HG03159 (cell line): ENCODE results near the gene THRAP3.

Source experiments
- ATAC-seq: cut with Tn5 transposase; IDR thresholded peaks from one replicate; pipeline ENCODE4 v1.9.1; 2021; ENCODE audit warnings: mild to moderate bottlenecking, moderate library complexity; ENCODE audit not compliant: unreplicated experiment

Gene THRAP3

GRCh38 chr1:36297062-36297461, 72.8 kb downstream of the THRAP3 start:
- no peak for ATAC-seq

DNA sequence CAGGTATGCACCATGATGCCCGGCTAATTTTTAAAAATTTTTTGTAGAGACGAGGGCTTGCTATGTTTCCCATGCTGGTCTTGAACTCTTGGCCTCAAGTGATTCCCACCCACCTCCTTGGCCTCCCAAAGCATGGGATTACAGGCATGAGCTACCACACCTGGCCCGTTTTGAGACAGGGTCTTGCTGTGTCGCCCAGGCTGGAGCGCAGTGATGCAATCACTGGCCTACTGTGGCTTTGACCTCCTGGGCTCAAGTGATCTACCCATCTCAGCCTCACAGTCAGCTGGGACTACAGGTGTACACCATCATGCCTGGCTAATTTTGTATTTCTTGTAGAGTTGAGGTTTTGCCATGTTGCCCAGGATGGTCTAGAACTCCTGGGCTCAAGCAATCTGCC, 74.4 kb downstream of the THRAP3 start:
- no peak for ATAC-seq

DNA sequence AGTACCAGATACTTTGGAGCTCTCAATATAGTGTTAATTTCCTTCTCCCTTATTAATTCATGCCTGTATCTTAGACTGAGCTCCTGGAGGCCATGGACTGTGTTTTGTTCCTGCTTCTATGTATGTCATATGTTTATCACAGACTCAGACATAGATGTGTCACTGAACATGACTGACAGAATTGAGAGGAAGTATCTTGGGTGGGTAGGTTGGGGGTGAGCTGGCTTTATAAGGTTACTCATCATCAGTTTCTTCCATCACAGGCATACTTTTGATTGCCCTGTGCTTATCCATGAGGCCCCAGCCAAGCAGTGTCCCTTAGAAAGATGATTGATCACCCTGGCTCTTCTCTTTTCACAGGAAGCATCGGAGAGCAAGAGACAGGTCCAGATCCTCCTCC, 76.3 kb downstream of the THRAP3 start:
- no peak for ATAC-seq

DNA sequence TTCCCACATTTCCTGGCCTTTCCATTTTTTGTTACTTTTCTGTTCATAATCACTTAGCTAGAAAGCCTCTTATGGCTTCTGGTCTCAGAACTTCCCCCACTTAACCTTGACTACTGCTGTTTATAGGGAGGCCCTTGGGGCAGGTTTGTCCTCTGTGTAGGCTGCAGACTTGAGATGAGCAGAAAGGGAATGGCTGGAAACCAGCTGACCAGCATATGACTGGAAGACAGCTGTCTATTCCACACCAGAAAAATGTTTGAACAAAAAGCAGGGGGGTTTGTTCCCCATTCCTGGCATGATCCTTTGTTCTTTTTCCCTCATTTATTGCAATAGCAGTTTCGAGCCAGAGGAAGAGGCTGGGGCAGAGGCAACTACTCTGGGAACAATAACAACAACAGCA, 77.0 kb downstream of the THRAP3 start:
- ATAC-seq, result no peak

DNA sequence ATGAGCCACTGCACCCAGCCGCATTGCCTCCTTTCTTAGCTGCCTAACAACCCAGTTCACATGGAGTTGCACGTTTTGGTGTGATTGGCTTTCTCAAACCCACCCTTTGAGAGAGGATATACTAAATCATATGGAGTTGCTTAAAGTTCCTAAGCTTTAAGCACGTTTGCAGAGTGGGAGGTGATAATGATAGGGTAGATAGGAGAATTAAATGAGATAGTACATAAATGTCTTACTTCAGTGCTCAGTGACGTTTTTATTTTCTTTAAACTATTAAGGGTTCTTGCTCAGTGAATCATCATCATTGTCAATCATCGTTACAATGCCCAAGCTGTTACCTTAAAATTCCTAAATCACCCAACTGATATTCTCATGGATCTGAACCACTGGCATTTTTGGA, 79.0 kb downstream of the THRAP3 start:
- no peak for ATAC-seq

- no peak for ATAC-seq
These were observed 79.6 kb downstream of the THRAP3 start for GRCh38 chr1:36303650-36304360.

GRCh38 chr1:36304521-36304920, 80.3 kb downstream of the THRAP3 start:
- no peak for ATAC-seq

DNA sequence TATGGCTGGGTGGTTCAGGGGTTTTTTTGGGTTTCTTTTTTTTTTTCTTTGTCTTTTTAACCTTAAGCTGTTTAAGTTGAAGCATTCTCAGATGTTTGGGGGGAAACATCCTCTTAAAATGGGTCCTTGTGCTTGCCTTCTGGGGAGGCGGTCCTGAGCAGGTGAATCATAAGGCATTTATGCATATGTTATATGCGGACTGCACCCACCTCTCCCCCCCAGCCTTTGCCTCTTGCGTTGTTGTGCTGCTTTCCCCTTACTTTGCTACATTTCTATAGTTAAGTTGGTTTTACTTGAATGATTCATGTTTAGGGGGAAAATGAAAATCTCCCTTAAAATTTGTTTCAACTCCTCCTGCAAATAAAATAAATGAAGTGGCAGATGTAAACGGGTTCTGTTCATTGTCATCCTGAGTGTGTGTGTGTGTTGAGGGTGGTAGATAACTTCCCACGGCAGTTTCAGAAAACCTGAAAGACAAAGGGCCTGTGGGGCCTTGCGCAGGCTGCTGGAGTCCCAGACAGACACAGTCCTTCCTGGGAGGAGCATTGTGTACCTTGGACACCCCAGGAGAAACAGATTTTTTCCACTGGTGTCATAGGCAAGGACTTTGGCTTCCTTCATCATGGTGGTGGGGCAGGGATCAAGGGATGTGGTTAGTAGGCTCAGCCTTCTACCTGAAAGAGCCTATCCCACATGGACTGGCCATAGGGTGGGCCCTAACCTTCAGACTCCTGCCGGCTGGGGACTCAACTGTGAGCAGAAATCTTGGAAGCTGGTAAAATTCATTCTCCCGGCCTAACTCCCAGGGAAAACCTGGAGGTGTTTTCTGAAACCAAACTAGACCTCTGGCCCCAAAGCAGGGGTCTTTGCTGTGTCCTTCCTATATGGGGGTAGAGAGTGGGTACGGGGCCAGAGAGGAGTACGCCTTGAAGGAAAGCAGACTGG, 81.0 kb downstream of the THRAP3 start:
- no peak for ATAC-seq

GRCh38 chr1:36305915-36306209, 81.6 kb downstream of the THRAP3 start:
- no peak for ATAC-seq

DNA sequence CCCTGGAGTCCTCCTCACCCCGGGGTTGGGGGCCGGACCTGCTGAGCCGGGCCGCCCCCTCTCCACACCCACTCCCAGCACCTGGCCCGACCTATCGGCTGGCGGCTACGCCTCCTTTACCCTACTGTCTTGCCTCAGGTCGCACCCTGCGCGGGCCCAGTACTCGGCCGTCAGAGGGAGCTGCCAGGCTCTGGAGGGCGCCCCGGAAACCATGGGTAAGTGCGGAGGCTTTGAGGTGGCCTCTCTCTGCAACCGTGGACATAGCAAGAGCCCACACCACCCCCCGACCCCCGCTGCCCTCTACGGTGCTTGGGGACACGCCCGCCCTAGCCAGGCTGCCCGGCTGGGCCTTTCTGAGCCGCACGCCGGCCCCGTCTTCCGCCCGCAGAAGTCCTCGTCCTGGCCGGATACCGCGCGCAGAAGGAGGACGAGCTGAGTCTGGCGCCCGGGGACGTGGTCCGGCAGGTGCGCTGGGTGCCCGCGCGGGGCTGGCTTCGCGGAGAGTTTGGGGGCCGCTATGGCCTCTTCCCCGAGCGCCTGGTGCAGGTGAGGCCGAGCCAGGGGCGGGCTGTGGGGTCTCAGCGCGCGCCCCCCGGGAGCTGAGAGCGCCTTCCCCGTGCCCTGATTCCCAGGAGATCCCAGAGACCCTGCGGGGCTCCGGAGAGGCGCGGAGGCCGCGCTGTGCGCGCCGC, 82.1 kb downstream of the THRAP3 start, which contains the start of gene SH3D21:
Gene SH3D21, plus strand, starts transcription at position 159 of the 692 bp plus-strand sequence. Its CDS starts 53 bp downstream, at position 212.
- peak; percentile 24 for ATAC-seq

DNA sequence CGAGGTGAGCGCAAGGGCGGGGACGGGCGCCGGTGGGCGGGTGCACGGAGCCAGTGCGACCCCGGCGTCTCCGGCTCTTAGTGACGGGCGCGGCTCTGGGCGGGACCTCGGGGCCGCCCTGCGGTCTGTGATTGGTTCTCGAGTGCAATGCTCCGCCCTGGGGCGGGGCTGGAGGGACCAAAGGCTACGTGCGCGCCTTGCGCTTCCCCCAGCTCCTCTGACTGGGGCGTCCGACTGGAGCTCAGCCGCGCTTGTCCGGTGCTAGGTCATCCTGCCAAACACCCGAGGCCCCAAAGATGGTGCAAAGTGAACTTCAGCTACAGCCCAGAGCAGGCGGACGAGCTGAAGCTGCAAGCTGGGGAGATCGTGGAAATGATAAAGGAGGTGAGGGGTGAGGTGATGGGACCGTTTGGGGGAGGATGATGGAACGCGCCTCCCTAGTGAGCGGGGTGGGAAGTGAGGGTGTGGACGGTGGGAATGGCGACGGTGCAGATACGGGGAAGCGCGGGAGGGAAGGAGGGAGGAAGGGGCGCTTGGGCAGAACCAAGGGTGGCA, 82.7 kb downstream of the THRAP3 start:
- ATAC-seq, result peak; percentile 97

- no peak for ATAC-seq
These were observed 83.5 kb downstream of the THRAP3 start for GRCh38 chr1:36307601-36308330.

- ATAC-seq, result no peak
These were observed 85.2 kb downstream of the THRAP3 start for GRCh38 chr1:36309397-36309796.

DNA sequence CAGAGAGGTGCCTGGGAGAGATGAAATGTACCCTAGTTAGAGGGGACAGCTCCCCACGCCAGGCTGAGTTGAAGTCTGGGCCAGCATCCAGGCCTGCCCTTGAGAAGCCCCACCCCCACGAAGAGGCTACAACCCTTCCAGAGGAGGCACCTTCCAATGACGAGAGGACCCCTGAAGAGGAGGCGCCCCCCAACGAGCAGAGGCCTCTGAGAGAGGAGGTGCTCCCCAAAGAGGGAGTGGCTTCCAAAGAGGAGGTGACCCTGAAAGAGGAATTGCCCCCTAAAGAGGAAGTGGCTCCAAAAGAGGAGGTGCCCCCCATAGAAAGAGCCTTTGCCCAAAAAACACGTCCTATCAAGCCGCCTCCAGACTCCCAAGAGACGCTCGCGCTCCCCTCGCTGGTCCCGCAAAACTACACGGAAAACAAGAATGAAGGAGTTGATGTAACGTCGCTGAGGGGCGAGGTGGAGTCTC, 96.1 kb downstream of the THRAP3 start:
- ATAC-seq, result no peak

- no peak for ATAC-seq
These were observed 96.5 kb downstream of the THRAP3 start for GRCh38 chr1:36320767-36321118.

- ATAC-seq, result no peak
These were observed 97.1 kb downstream of the THRAP3 start for GRCh38 chr1:36321119-36321951.

DNA sequence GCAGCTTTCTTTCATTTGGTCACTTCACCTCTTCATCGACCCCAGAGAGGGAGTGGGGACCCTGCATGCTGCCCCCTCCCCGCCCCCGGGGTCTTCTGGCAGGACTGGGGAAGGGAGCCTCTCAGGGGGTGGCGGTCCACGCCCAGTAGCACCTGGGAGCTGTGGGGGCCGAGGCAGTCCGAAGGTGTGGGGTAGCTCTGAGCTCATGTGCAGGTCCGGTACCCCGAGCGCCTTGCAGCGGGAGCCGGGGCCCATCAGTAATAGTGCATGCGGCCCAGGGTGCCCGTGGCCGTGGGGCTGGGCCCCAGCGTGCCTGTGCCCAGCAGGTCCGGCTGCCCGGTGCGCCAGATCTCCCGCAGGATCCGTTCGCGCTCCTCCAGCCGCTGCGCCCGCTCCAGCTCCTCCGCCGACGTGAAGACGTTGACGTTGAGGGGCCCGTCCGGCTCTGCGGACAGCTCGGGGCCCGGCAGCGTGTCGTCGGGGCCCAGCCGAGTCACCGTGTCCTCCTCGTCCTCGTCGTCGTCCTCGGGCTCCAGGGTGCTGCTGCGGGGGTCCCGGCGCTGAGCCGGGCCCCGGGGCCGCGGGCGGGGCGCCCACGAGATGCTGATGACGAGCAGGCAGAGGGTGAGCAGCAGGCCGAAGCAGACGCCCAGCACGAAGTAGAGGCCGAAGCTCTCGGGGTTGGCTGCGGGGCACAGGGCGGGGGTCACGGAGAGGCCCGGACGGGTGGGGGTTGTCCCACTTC, 98.0 kb downstream of the THRAP3 start:
- no peak for ATAC-seq

- no peak for ATAC-seq
These were observed 98.8 kb downstream of the THRAP3 start for GRCh38 chr1:36322786-36323635.
